IMR-90 (cell line): Measurements from ENCODE around the gene WDFY1. TPM values are rescaled to one million over a fixed set of nuclear protein-coding genes. Genes with fewer than 3 reads are reported as not detected.

Experiments
- ATAC-seq: fragments of 200-7000 bp; cut with Tn5 transposase; 2 replicates; pipeline ENCODE4 v1.9.1; 2020; ENCODE audit warnings: low read depth, mild to moderate bottlenecking, moderate library complexity
- BruUV-seq: library from RNA; stranded (reverse); fragments of 400-500 nt; replicated peaks from 2 replicates; lab custom pipeline; 2021; lab: Mats Ljungman, UMichigan
- CTCF ChIA-PET: fragments of 300-600 bp; formaldehyde crosslinking; extraction: SDS; loops from one replicate; lab custom pipeline; 2021; ENCODE audit warnings: antibody characterized with exemption; lab: Yijun Ruan, JAX
- POLR2A ChIA-PET: fragments of 300-600 bp; sonication (Branson Sonifier 250); formaldehyde crosslinking; loops from one replicate; lab custom pipeline; 2022; ENCODE audit warnings: antibody characterized with exemption; ENCODE audit not compliant: unreplicated experiment; lab: Charles Lee
- DNase-seq: peaks from one replicate; pipeline ENCODE4 v3.0.0; 2013
- H2AFZ ChIP-seq: replicated peaks from 2 replicates; pipeline ENCODE3; 2013; ENCODE audit warnings: low read length, mild to moderate bottlenecking; ENCODE audit not compliant: poor library complexity
- H2AK5ac ChIP-seq: 2 replicates; pipeline ENCODE4 v1.6.1; 2013; ENCODE audit warnings: low read depth, low read length, inconsistent platforms
- H2AK9ac ChIP-seq: replicated peaks from 2 replicates; pipeline ENCODE3; 2013; ENCODE audit warnings: mild to moderate bottlenecking, low read depth, low read length, moderate library complexity; ENCODE audit not compliant: poor library complexity
- H2BK120ac ChIP-seq: 2 replicates; pipeline ENCODE4 v1.6.1; 2013; ENCODE audit warnings: low read depth, low read length, inconsistent platforms
- H2BK15ac ChIP-seq: 3 replicates; pipeline ENCODE4 v1.6.1; 2013; ENCODE audit warnings: low read depth, low read length, inconsistent platforms
- H2BK20ac ChIP-seq: 2 replicates; pipeline ENCODE4 v1.6.1; 2013; ENCODE audit warnings: low read depth, mild to moderate bottlenecking, inconsistent platforms, low read length, moderate library complexity
- H2BK5ac ChIP-seq: 2 replicates; pipeline ENCODE4 v1.6.1; 2013; ENCODE audit warnings: mild to moderate bottlenecking, low read depth, low read length, inconsistent platforms; ENCODE audit not compliant: poor library complexity, severe bottlenecking
- H3K14ac ChIP-seq: replicated peaks from 2 replicates; pipeline ENCODE4 v1.6.1; 2013; ENCODE audit warnings: low read depth, low read length, inconsistent platforms
- H3K18ac ChIP-seq: 2 replicates; pipeline ENCODE4 v1.6.1; 2013; ENCODE audit warnings: low read depth, low read length, control low read depth
- H3K23ac ChIP-seq: 2 replicates; pipeline ENCODE4 v1.6.1; 2013; ENCODE audit warnings: low read depth, low read length, inconsistent platforms
- H3K27ac ChIP-seq: 2 replicates; pipeline ENCODE4 v1.5.1; 2013; ENCODE audit warnings: mild to moderate bottlenecking, control low read depth, low read length; ENCODE audit not compliant: insufficient read depth
- H3K27me3 ChIP-seq: 2 replicates; pipeline ENCODE4 v1.6.1; 2013; ENCODE audit warnings: low read length; ENCODE audit not compliant: control insufficient read depth, insufficient read depth
- H3K36me3 ChIP-seq: 2 replicates; pipeline ENCODE4 v1.6.1; 2013; ENCODE audit warnings: low read length, mixed read lengths; ENCODE audit not compliant: control insufficient read depth, insufficient read depth
- H3K4ac ChIP-seq: 2 replicates; pipeline ENCODE4 v1.6.1; 2013; ENCODE audit warnings: low read depth, low read length, inconsistent platforms
- H3K4me1 ChIP-seq: 2 replicates; pipeline ENCODE4 v1.6.1; 2013; ENCODE audit warnings: low read length, mixed read lengths; ENCODE audit not compliant: control insufficient read depth, insufficient read depth
- H3K4me2 ChIP-seq: 2 replicates; pipeline ENCODE4 v1.6.1; 2013; ENCODE audit warnings: low read depth, mild to moderate bottlenecking, control low read depth, low read length, moderate library complexity
- H3K4me3 ChIP-seq: 2 replicates; pipeline ENCODE4 v1.5.1; 2013; ENCODE audit warnings: low read depth, mild to moderate bottlenecking, control low read depth, low read length, moderate library complexity; ENCODE audit not compliant: insufficient read depth
- H3K56ac ChIP-seq: 2 replicates; pipeline ENCODE4 v1.6.1; 2013; ENCODE audit warnings: low read length, inconsistent platforms; ENCODE audit not compliant: insufficient read depth; ENCODE audit errors: extremely low read depth
- H3K79me1 ChIP-seq, 2 experiments: 2 replicates each; pipeline ENCODE4 v1.6.1; 2013; ENCODE audit warnings: low read length in 2 of 2, inconsistent platforms in 1 of 2, low read depth in 1 of 2
- H3K9ac ChIP-seq: 2 replicates; pipeline ENCODE4 v1.6.1; 2013; ENCODE audit warnings: low read depth, low read length, control low read depth
- H3K9me1 ChIP-seq: 2 replicates; pipeline ENCODE4 v1.6.1; 2013; ENCODE audit warnings: low read length, inconsistent platforms; ENCODE audit not compliant: insufficient read depth
- H3K9me3 ChIP-seq: 2 replicates; pipeline ENCODE4 v1.6.1; 2013; ENCODE audit warnings: low read length; ENCODE audit not compliant: control insufficient read depth, insufficient read depth
- H4K20me1 ChIP-seq: 2 replicates; pipeline ENCODE4 v1.6.1; 2013; ENCODE audit warnings: low read length, inconsistent platforms; ENCODE audit not compliant: insufficient read depth
- H4K5ac ChIP-seq: 2 replicates; pipeline ENCODE4 v1.6.1; 2013; ENCODE audit warnings: mild to moderate bottlenecking, low read depth, low read length, control low read depth
- H4K8ac ChIP-seq, 2 experiments: 2 replicates each; pipeline ENCODE4 v1.6.1; 2013; ENCODE audit warnings: low read depth in 2 of 2, low read length in 2 of 2, control low read depth in 1 of 2, inconsistent platforms in 1 of 2
- H4K91ac ChIP-seq: 2 replicates; pipeline ENCODE4 v1.6.1; 2013; ENCODE audit warnings: low read depth, low read length, inconsistent platforms; ENCODE audit not compliant: insufficient read depth
- CEBPB ChIP-seq: IDR thresholded peaks from 2 replicates; pipeline ENCODE4 v1.6.1; 2012; ENCODE audit warnings: low read depth, low read length, improper control_type of control experiment
- CHD1 ChIP-seq: IDR thresholded peaks from 2 replicates; pipeline ENCODE4 v1.6.1; 2012; ENCODE audit warnings: low read depth, low read length, improper control_type of control experiment
- CTCF ChIP-seq: conservative IDR thresholded peaks from 2 replicates; pipeline ENCODE4 v1.5.1; 2012; ENCODE audit warnings: mild to moderate bottlenecking, low read depth, low read length, improper control_type of control experiment
- ELK1 ChIP-seq: fragments of 150-350 bp; IDR thresholded peaks from 2 replicates; pipeline ENCODE4 v1.6.1; 2016; ENCODE audit warnings: low read depth, mild to moderate bottlenecking, low read length, moderate library complexity, borderline replicate concordance
- POLR2A ChIP-seq: IDR thresholded peaks from 2 replicates; pipeline ENCODE4 v1.6.1; 2012; ENCODE audit warnings: mild to moderate bottlenecking, low read depth, low read length
- RAD21 ChIP-seq: IDR thresholded peaks from 2 replicates; pipeline ENCODE4 v1.6.1; 2012; ENCODE audit warnings: low read length, improper control_type of control experiment
- RFX5 ChIP-seq: IDR thresholded peaks from 2 replicates; pipeline ENCODE4 v1.8.0; 2012; ENCODE audit warnings: low read depth, mild to moderate bottlenecking, low read length, moderate library complexity
- USF2 ChIP-seq: fragments of 150-350 bp; IDR thresholded peaks from 2 replicates; pipeline ENCODE4 v1.6.1; 2017; ENCODE audit warnings: mild to moderate bottlenecking, antibody characterized with exemption, low read length, low read depth
- WGBS, 2 experiments: methylation state at CpG; one replicate each; pipeline versions ENCODE4 v1.1.5 to v1.1.7; 2013; ENCODE audit warnings: missing lambda C conversion rate in 2 of 2; ENCODE audit not compliant: insufficient read length in 1 of 2; ENCODE audit errors: extremely low coverage in 2 of 2; 5-methylcytosine and 5-hydroxymethylcytosine counted together
- dilution Hi-C: fragments of 300-500 bp; cut with HindIII; formaldehyde crosslinking; loops from one replicate; pipeline ENCODE4 v1.14.3; 2018; ENCODE audit warnings: low sequenced_read_pairs; ENCODE audit not compliant: unreplicated experiment
- in situ Hi-C: fragments of 300-500 bp; cut with MboI; formaldehyde crosslinking; loops from 3 replicates; pipeline ENCODE4 v1.14.3; 2019; ENCODE audit warnings: low sequenced_read_pairs, inconsistent platforms, mixed read lengths
- intact Hi-C: fragments of 100-400 bp; cut with micrococcal nuclease; formaldehyde crosslinking; loops from 2 replicates; pipeline ENCODE4 v1.10.0; 2022
- polyA plus RNA-seq, 3 experiments: library from polyadenylated mRNA; depleted of rRNA; stranded (reverse); fragments of >200 nt; gene quantifications; 2 replicates each; pipeline ENCODE4 v1.2.3, GENCODE V29; 2012; ENCODE audit warnings: low replicate concordance in 1 of 3
- total RNA-seq: library from RNA; depleted of rRNA; stranded (reverse); fragments of >200 nt; gene quantifications from 2 replicates; pipeline ENCODE4 v1.2.3, GENCODE V29; 2012

The WDFY1 gene
- total and polyA plus RNA-seq, 2 of the 4 experiments (the other 2 are of a cell fraction) = 35.6 to 93.6 TPM

GRCh38 chr2:223957092-223957851, 12.1 kb upstream of the WDFY1 start, which contains the start of gene MRPL44 (continued):
- no peak for TF ChIP-seq CTCF
- peak; percentile 80; the same call in 1 of the 2 replicates for TF ChIP-seq CHD1

GRCh38 chr2:223956300-223956699, 11.2 kb upstream of the WDFY1 start:
- Histone ChIP-seq H2BK20ac (peak overlapping the region; percentile 39; the same call in 1 of the 2 replicates), H3K9me3 (no peaks in the 10 kb centered on the region), H4K8ac (peak overlapping the region; percentile 43 to 67; a peak in 2 of 4 replicates), H3K56ac (peak overlapping the region; percentile 20; the same call in 1 of the 2 replicates), H3K79me1 (peaks cover 8 to 21% of the 10 kb centered on the region in 2 experiments), H3K36me3 (peaks cover 5% of the 10 kb centered on the region), H3K4ac (peak overlapping the region; percentile 39), H4K5ac (peak overlapping the region; percentile 57), H2BK15ac (no peak overlapping the region), H3K27ac (no peak overlapping the region), H3K9me1 (peaks cover 3% of the 10 kb centered on the region; the same call in 1 of the 2 replicates), H3K9ac (no peak overlapping the region), H3K14ac (no peak overlapping the region; the same call in 1 of the 2 replicates), H4K20me1 (peaks cover 4% of the 10 kb centered on the region; the same call in 1 of the 2 replicates), H3K27me3 (no peaks in the 10 kb centered on the region), H2AK5ac (peak overlapping the region; percentile 78; the same call in 1 of the 2 replicates), H3K4me3 (no peak overlapping the region), H3K18ac (no peak overlapping the region), H2BK5ac (no peak overlapping the region), H2AFZ (peak overlapping the region; percentile 61), H3K23ac (peak overlapping the region; percentile 84), H3K4me2 (no peak overlapping the region), H3K4me1 (peaks cover 5% of the 10 kb centered on the region; the same call in 1 of the 2 replicates), H4K91ac (no peak overlapping the region), H2AK9ac (peak overlapping the region; percentile 51), H2BK120ac (no peak overlapping the region)
- intact Hi-C loops (no loop called here), in situ Hi-C loops (no loop called here), dilution Hi-C loops (no loop called here)
- ChIA-PET POLR2A (no interaction called here), CTCF (no interaction called here)
- no peak for DNase-seq
- no TSS peak for BruUV-seq
- no peak for ATAC-seq
- WGBS, 2 experiments = 100% methylated on average over 1 of the region's 4 CpGs; no CpG with 5 or more reads in 1 of the 2 experiments
- TF ChIP-seq RAD21 = no peak
- no peak for TF ChIP-seq CHD1
- TF ChIP-seq CTCF = no peak
- no peak for TF ChIP-seq USF2
- TF ChIP-seq POLR2A = no peak
- no peak for TF ChIP-seq RFX5
- no peak for TF ChIP-seq CEBPB
- TF ChIP-seq ELK1 = no peak
